ENCODE measurements around the gene YPEL1. TPM values are rescaled to one million over a fixed set of nuclear protein-coding genes. Genes with fewer than 3 reads are reported as not detected.
A peak's percentile ranks its signal among the peaks of the same experiment; 100 is the strongest.

The YPEL1 gene
- total RNA-seq, 1 experiment from 2014 or later: 1.2 TPM

- H3K4me3 ChIP-seq (ENCODE audit: low read depth, low read length): no peak overlapping the region
- H3K9me3 ChIP-seq: no peaks in the 10 kb centered on the region
- no peak overlapping the region for H3K4me3 Mint-ChIP-seq (ENCODE audit: unreplicated experiment)
- H3K4me1 Mint-ChIP-seq (ENCODE audit: low read depth, unreplicated experiment): peaks cover 20% of the 10 kb centered on the region
- no peaks in the 10 kb centered on the region for H3K27me3 ChIP-seq (replicated peaks; ENCODE audit: control insufficient read depth, insufficient read depth, low read length)
- peaks cover 35% of the 10 kb centered on the region for H3K36me3 Mint-ChIP-seq (ENCODE audit: insufficient read depth, unreplicated experiment)
- DNase-seq: no peak
- ChIA-PET CTCF (interaction anchor here (0.5 kb wide), 1 partner anchor 26 kb away, joined by 3 read pairs; no protein-coding TSS in a partner anchor), POLR2A (no interaction called here)
- no peak overlapping the region for H3K27ac Mint-ChIP-seq (ENCODE audit: unreplicated experiment)
- H3K27me3 Mint-ChIP-seq (ENCODE audit: insufficient read depth, unreplicated experiment): no peaks in the 10 kb centered on the region
- H3K4me1 ChIP-seq: no peaks in the 10 kb centered on the region; the same call in 1 of the 2 replicates
- TF ChIP-seq CTCF (IDR thresholded peaks at IDR 0.05; ENCODE audit: insufficient read depth in 1 of 2, low read depth in 1 of 2, low read length in 1 of 2, severe bottlenecking in 1 of 2, unreplicated experiment in 1 of 2): no peak
- BruUV-seq (replicated peaks): no TSS peak
- intact Hi-C loops (cut with micrococcal nuclease; ENCODE audit: unreplicated experiment): no loop called here
- H3K9me3 Mint-ChIP-seq (ENCODE audit: unreplicated experiment): no peaks in the 10 kb centered on the region
- H3K36me3 ChIP-seq (ENCODE audit: control insufficient read depth, insufficient read depth, low read length): no peaks in the 10 kb centered on the region
Measured at GRCh38 chr22:21754523-21754922, 18.9 kb upstream of the YPEL1 start.

- peaks cover 20% of the 10 kb centered on the region for H3K4me1 Mint-ChIP-seq (ENCODE audit: low read depth, unreplicated experiment)
- H3K27me3 Mint-ChIP-seq (ENCODE audit: insufficient read depth, unreplicated experiment): no peaks in the 10 kb centered on the region
- peaks cover 31% of the 10 kb centered on the region for H3K36me3 Mint-ChIP-seq (ENCODE audit: insufficient read depth, unreplicated experiment)
- H3K9me3 ChIP-seq: no peaks in the 10 kb centered on the region
- no peaks in the 10 kb centered on the region; the same call in 1 of the 2 replicates for H3K4me1 ChIP-seq
- no peak for TF ChIP-seq CTCF (IDR thresholded peaks at IDR 0.05; ENCODE audit: insufficient read depth in 1 of 2, low read depth in 1 of 2, low read length in 1 of 2, severe bottlenecking in 1 of 2, unreplicated experiment in 1 of 2)
- no TSS peak for BruUV-seq (replicated peaks)
- no peaks in the 10 kb centered on the region for H3K36me3 ChIP-seq (ENCODE audit: control insufficient read depth, insufficient read depth, low read length)
- H3K4me3 ChIP-seq (ENCODE audit: low read depth, low read length): no peak overlapping the region
- no peak overlapping the region for H3K27ac Mint-ChIP-seq (ENCODE audit: unreplicated experiment)
- no peak for DNase-seq
- no peaks in the 10 kb centered on the region for H3K9me3 Mint-ChIP-seq (ENCODE audit: unreplicated experiment)
- intact Hi-C loops (cut with micrococcal nuclease; ENCODE audit: unreplicated experiment): no loop called here
- POLR2A ChIA-PET: no interaction called here
- no peaks in the 10 kb centered on the region for H3K27me3 ChIP-seq (replicated peaks; ENCODE audit: control insufficient read depth, insufficient read depth, low read length)
- H3K4me3 Mint-ChIP-seq (ENCODE audit: unreplicated experiment): no peak overlapping the region
- CTCF ChIA-PET: no interaction called here
Measured at GRCh38 chr22:21753374-21754111, 17.9 kb upstream of the YPEL1 start.

GRCh38 chr22:21752276-21752675 lies 16.7 kb upstream of the YPEL1 start:
- Histone ChIP-seq H3K4me1 (no peaks in the 10 kb centered on the region; the same call in 1 of the 2 replicates), H3K27me3 (replicated peaks; ENCODE audit: control insufficient read depth, insufficient read depth, low read length) (no peaks in the 10 kb centered on the region), H3K4me3 (ENCODE audit: low read depth, low read length) (no peak overlapping the region), H3K9me3 (no peaks in the 10 kb centered on the region), H3K36me3 (ENCODE audit: control insufficient read depth, insufficient read depth, low read length) (no peaks in the 10 kb centered on the region)
- TSS peak; percentile 7 for BruUV-seq (replicated peaks)
- Mint-ChIP-seq H3K27me3 (ENCODE audit: insufficient read depth, unreplicated experiment) (no peaks in the 10 kb centered on the region), H3K36me3 (ENCODE audit: insufficient read depth, unreplicated experiment) (peaks cover 21% of the 10 kb centered on the region), H3K4me1 (ENCODE audit: low read depth, unreplicated experiment) (peaks cover 18% of the 10 kb centered on the region), H3K9me3 (ENCODE audit: unreplicated experiment) (no peaks in the 10 kb centered on the region), H3K4me3 (ENCODE audit: unreplicated experiment) (no peak overlapping the region), H3K27ac (ENCODE audit: unreplicated experiment) (no peak overlapping the region)
- POLR2A ChIA-PET: interaction anchor here (0.6 kb wide), 1 partner anchor 491 kb away, joined by 3 read pairs; no protein-coding TSS in a partner anchor
- no peak for TF ChIP-seq CTCF (IDR thresholded peaks at IDR 0.05; ENCODE audit: insufficient read depth in 1 of 2, low read depth in 1 of 2, low read length in 1 of 2, severe bottlenecking in 1 of 2, unreplicated experiment in 1 of 2)
- CTCF ChIA-PET: no interaction called here
- DNase-seq: no peak
- intact Hi-C loops (cut with micrococcal nuclease; ENCODE audit: unreplicated experiment): no loop called here

Data from Caco-2 (cell line).